ENCODE results near the gene PDE6A. TPM values are rescaled to one million over a fixed set of nuclear protein-coding genes. Genes with fewer than 3 reads are reported as not detected.

PDE6A gene
- polyA plus RNA-seq, 3 donors, result 0.01 TPM; not detected in 2

DNA sequence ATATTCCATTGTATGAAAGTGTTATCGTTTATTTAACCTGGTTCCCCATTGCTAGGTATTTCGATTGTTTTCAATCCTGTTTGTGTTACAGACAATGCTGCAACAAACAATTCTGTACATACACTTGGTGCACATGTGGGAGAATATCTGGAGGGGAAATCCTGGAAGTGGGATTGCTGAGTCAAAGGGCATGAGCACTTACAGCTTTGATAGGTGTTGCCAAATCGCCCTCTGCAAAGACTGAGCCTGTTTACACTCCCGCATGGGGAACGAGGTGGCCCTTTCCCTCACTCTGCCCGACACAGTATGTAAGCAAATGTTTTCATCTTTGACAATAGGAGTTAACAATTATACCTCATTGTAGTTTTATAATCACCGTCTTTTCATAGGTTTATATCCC is 66.2 kb downstream of the PDE6A start:
- no peaks in the 10 kb centered on the region for H3K36me3 Mint-ChIP-seq
- Histone ChIP-seq H3K4me1 (ENCODE audit: control insufficient read depth in 1 of 2, insufficient read depth in 2 of 2, low read length in 2 of 2) (no peaks in the 10 kb centered on the region), H3K27me3 (ENCODE audit: control insufficient read depth in 2 of 2, insufficient read depth in 2 of 2, low read length in 2 of 2) (no peaks in the 10 kb centered on the region), H3K4me2 (replicated peaks; ENCODE audit: extremely low read depth, low read length, poor library complexity, severe bottlenecking) (no peak overlapping the region), H3K9me3 (replicated peaks in 1 of 2; ENCODE audit: control insufficient read depth in 1 of 2, insufficient read depth in 1 of 2, low read length in 2 of 2) (no peaks in the 10 kb centered on the region), H3K9ac (ENCODE audit: insufficient read depth, low read length, poor library complexity, severe bottlenecking) (no peak overlapping the region), H3K36me3 (replicated peaks in 1 of 2; ENCODE audit: control insufficient read depth in 1 of 2, insufficient read depth in 2 of 2, low read length in 2 of 2) (no peaks in the 10 kb centered on the region), H3K79me2 (ENCODE audit: insufficient read depth, low read length) (no peaks in the 10 kb centered on the region), H3K27ac (ENCODE audit: low read depth in 1 of 2, low read length in 2 of 2) (no peak overlapping the region), H3K4me3 (replicated peaks in 1 of 3; ENCODE audit: low read depth in 2 of 3, low read length in 3 of 3) (no peak overlapping the region), H4K20me1 (ENCODE audit: insufficient read depth, low read length) (no peaks in the 10 kb centered on the region), H2AFZ (ENCODE audit: insufficient read depth, low read depth, low read length, poor library complexity, severe bottlenecking) (no peak overlapping the region)
- TF ChIP-seq, protein P1, sequence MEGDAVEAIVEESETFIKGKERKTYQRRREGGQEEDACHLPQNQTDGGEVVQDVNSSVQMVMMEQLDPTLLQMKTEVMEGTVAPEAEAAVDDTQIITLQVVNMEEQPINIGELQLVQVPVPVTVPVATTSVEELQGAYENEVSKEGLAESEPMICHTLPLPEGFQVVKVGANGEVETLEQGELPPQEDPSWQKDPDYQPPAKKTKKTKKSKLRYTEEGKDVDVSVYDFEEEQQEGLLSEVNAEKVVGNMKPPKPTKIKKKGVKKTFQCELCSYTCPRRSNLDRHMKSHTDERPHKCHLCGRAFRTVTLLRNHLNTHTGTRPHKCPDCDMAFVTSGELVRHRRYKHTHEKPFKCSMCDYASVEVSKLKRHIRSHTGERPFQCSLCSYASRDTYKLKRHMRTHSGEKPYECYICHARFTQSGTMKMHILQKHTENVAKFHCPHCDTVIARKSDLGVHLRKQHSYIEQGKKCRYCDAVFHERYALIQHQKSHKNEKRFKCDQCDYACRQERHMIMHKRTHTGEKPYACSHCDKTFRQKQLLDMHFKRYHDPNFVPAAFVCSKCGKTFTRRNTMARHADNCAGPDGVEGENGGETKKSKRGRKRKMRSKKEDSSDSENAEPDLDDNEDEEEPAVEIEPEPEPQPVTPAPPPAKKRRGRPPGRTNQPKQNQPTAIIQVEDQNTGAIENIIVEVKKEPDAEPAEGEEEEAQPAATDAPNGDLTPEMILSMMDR (IDR thresholded peaks at IDR 0.05), result no peak
- H3K9me3 Mint-ChIP-seq, result peaks cover 0 to 3% (median 0%) of the 10 kb centered on the region in 7 donors
- no peaks in the 10 kb centered on the region for H3K27me3 Mint-ChIP-seq (ENCODE audit: low read depth in 3 of 3)
- DNase-seq, result no peak
- intact Hi-C loops (cut with micrococcal nuclease), result no loop called here
- WGBS (ENCODE audit: insufficient coverage), result 20% methylated on average over 1 of the region's 7 CpGs
- H3K4me3 Mint-ChIP-seq, result no peak overlapping the region
- H3K27ac Mint-ChIP-seq, result no peak overlapping the region
- H3K4me1 Mint-ChIP-seq, result no peaks in the 10 kb centered on the region

DNA sequence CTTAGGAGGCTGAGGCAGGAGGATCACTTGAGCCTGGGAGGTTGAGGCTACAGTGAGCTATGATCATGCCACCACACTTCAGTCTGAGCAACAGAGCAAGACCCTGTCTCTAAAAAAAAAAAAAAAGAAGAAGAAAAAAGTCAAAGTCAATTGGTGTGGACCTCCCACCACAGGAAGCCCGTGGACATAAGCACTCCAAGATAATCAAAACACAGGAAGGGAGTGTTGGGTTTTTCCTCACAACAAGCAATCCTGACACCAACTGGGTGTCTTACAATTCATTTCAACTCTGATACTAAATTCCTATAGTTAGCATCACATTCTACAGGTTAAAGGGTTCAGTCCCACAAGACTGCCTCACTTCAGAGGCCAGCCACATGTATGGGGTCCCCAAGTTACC is 70.7 kb downstream of the PDE6A start:
- no peak overlapping the region for H3K9ac ChIP-seq (ENCODE audit: insufficient read depth, low read length, poor library complexity, severe bottlenecking)
- Mint-ChIP-seq H3K36me3 (no peaks in the 10 kb centered on the region), H3K4me3 (no peak overlapping the region), H3K27ac (peak overlapping the region in 1 of 7 donors; percentile 8), H3K27me3 (ENCODE audit: low read depth in 3 of 3) (peaks cover 0 to 1% (median 0%) of the 10 kb centered on the region in 3 donors), H3K4me1 (no peaks in the 10 kb centered on the region), H3K9me3 (no peaks in the 10 kb centered on the region)
- H2AFZ ChIP-seq (ENCODE audit: insufficient read depth, low read depth, low read length, poor library complexity, severe bottlenecking), result no peak overlapping the region
- H3K36me3 ChIP-seq (replicated peaks in 1 of 2; ENCODE audit: control insufficient read depth in 1 of 2, insufficient read depth in 2 of 2, low read length in 2 of 2), result no peaks in the 10 kb centered on the region
- TF ChIP-seq, protein P1 (IDR thresholded peaks at IDR 0.05), result no peak
- H3K4me2 ChIP-seq (replicated peaks; ENCODE audit: extremely low read depth, low read length, poor library complexity, severe bottlenecking), result no peak overlapping the region
- H4K20me1 ChIP-seq (ENCODE audit: insufficient read depth, low read length), result no peaks in the 10 kb centered on the region
- no peaks in the 10 kb centered on the region for H3K9me3 ChIP-seq (replicated peaks in 1 of 2; ENCODE audit: control insufficient read depth in 1 of 2, insufficient read depth in 1 of 2, low read length in 2 of 2)
- H3K79me2 ChIP-seq (ENCODE audit: insufficient read depth, low read length), result no peaks in the 10 kb centered on the region
- intact Hi-C loops (cut with micrococcal nuclease), result no loop called here
- H3K27me3 ChIP-seq (ENCODE audit: control insufficient read depth in 2 of 2, insufficient read depth in 2 of 2, low read length in 2 of 2), result no peaks in the 10 kb centered on the region
- H3K27ac ChIP-seq (ENCODE audit: low read depth in 1 of 2, low read length in 2 of 2), result no peak overlapping the region
- no CpG with 5 or more reads among the region's 1 CpG for WGBS (ENCODE audit: insufficient coverage)
- no peak for DNase-seq
- H3K4me3 ChIP-seq (replicated peaks in 1 of 3; ENCODE audit: low read depth in 2 of 3, low read length in 3 of 3), result no peak overlapping the region
- H3K4me1 ChIP-seq (ENCODE audit: control insufficient read depth in 1 of 2, insufficient read depth in 2 of 2, low read length in 2 of 2), result no peaks in the 10 kb centered on the region

All from CD14-positive monocyte (primary cell).